Measurements from ENCODE around the gene TMEM87A. TPM values are rescaled to one million over a fixed set of nuclear protein-coding genes. Genes with fewer than 3 reads are reported as not detected.

Gene TMEM87A
- total and polyA plus RNA-seq, 2 of the 8 experiments (the other 6 are each of a cell fraction or from before 2014, with no cell fraction given): 15.2 to 33.1 TPM

- H3K4me2 ChIP-seq (ENCODE audit: insufficient read depth in 1 of 2, low read depth in 2 of 2, low read length in 2 of 2): no peak overlapping the region
- DNase-seq (ENCODE audit: low read depth in 1 of 2, low spot score in 2 of 2) (no peak), FAIRE-seq (no peak)
- H2BK120ac ChIP-seq (replicated peaks; ENCODE audit: low read depth, low read length): no peak overlapping the region
- H2BK5ac ChIP-seq (ENCODE audit: low read depth, low read length): no peak overlapping the region
- H3K36me3 ChIP-seq (ENCODE audit: control insufficient read depth in 2 of 4, insufficient read depth in 4 of 4, low read length in 3 of 4): no peaks in the 10 kb centered on the region
- H3K56ac ChIP-seq (replicated peaks; ENCODE audit: insufficient read length, low read depth, low read length): no peak overlapping the region
- H3K79me2 ChIP-seq (ENCODE audit: control insufficient read depth in 1 of 2, insufficient read depth in 2 of 2, low read length in 2 of 2): no peaks in the 10 kb centered on the region
- H3K4me3 ChIP-seq (ENCODE audit: extremely low read depth in 1 of 4, insufficient read depth in 2 of 4, low read depth in 3 of 4, low read length in 4 of 4): no peak overlapping the region
- ChIA-PET CTCF (ENCODE audit: partially characterized antibody) (interaction anchor here (0.6 to 1.0 kb wide), 4 partner anchors 18 to 116 kb away, joined by 3 to 6 read pairs (median 4); no protein-coding TSS in a partner anchor), POLR2A (ENCODE audit: partially characterized antibody) (no interaction called here)
- H2BK20ac ChIP-seq (ENCODE audit: low read length): no peak overlapping the region
- no peak overlapping the region for H4K8ac ChIP-seq (ENCODE audit: extremely low read depth, insufficient read depth, low read length)
- no peak overlapping the region for H3K23ac ChIP-seq (ENCODE audit: insufficient read length)
- H4K20me1 ChIP-seq (replicated peaks in 1 of 2; ENCODE audit: control insufficient read depth in 1 of 2, insufficient read depth in 2 of 2, low read length in 2 of 2): no peaks in the 10 kb centered on the region
- no peak overlapping the region for H3K14ac ChIP-seq (ENCODE audit: insufficient read length)
- no peak overlapping the region for H2BK15ac ChIP-seq (ENCODE audit: low read length)
- H3K9ac ChIP-seq (replicated peaks in 1 of 4; ENCODE audit: extremely low read depth in 1 of 4, low read depth in 3 of 4, low read length in 3 of 4): no peak overlapping the region
- no peaks in the 10 kb centered on the region for H3K23me2 ChIP-seq (ENCODE audit: low read depth, low read length)
- no peaks in the 10 kb centered on the region for H3K4me1 ChIP-seq (replicated peaks in 1 of 4; ENCODE audit: control insufficient read depth in 3 of 4, insufficient read depth in 4 of 4, low read length in 3 of 4)
- H2AFZ ChIP-seq (ENCODE audit: low read length): no peak overlapping the region
- 47% methylated on average over 3 of the region's 3 CpGs; no CpG with 5 or more reads in 1 of the 2 experiments for WGBS, 2 experiments (ENCODE audit: extremely low coverage in 1 of 2, insufficient coverage in 1 of 2, insufficient read length in 1 of 2, insufficient replicate concordance in 2 of 2, low coverage in 1 of 2, low lambda C conversion rate in 2 of 2, missing lambda C conversion rate in 1 of 2)
- no peaks in the 10 kb centered on the region for H3K27me3 ChIP-seq (replicated peaks in 1 of 4; ENCODE audit: control insufficient read depth in 3 of 4, extremely low read depth in 1 of 4, insufficient read depth in 3 of 4, low read length in 3 of 4)
- TF ChIP-seq, protein P1, sequence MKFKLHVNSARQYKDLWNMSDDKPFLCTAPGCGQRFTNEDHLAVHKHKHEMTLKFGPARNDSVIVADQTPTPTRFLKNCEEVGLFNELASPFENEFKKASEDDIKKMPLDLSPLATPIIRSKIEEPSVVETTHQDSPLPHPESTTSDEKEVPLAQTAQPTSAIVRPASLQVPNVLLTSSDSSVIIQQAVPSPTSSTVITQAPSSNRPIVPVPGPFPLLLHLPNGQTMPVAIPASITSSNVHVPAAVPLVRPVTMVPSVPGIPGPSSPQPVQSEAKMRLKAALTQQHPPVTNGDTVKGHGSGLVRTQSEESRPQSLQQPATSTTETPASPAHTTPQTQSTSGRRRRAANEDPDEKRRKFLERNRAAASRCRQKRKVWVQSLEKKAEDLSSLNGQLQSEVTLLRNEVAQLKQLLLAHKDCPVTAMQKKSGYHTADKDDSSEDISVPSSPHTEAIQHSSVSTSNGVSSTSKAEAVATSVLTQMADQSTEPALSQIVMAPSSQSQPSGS (IDR thresholded peaks at IDR 0.05; ENCODE audit: low read length): no peak
- TF ChIP-seq TBP (IDR thresholded peaks at IDR 0.05; ENCODE audit: low read depth, low read length) (no peak), CHD1 (IDR thresholded peaks at IDR 0.05; ENCODE audit: low read depth, low read length) (no peak), GTF2F1 (IDR thresholded peaks at IDR 0.05; ENCODE audit: borderline replicate concordance, low read depth, low read length) (no peak), RAD21 (IDR thresholded peaks at IDR 0.05 in 1 of 2, conservative IDR thresholded peaks at IDR 0.05 in 1 of 2; ENCODE audit: low read depth in 2 of 2, low read length in 2 of 2) (peak; percentile 37 to 59), CTBP2 (IDR thresholded peaks at IDR 0.05; ENCODE audit: borderline replicate concordance, insufficient read depth, insufficient read length, low read length) (no peak), TAF7 (optimal IDR thresholded peaks at IDR 0.05; ENCODE audit: borderline replicate concordance, low read depth, low read length) (no peak), KDM4A (IDR thresholded peaks at IDR 0.05; ENCODE audit: low read depth, low read length, severe bottlenecking) (no peak)
- TF ChIP-seq, protein P2, sequence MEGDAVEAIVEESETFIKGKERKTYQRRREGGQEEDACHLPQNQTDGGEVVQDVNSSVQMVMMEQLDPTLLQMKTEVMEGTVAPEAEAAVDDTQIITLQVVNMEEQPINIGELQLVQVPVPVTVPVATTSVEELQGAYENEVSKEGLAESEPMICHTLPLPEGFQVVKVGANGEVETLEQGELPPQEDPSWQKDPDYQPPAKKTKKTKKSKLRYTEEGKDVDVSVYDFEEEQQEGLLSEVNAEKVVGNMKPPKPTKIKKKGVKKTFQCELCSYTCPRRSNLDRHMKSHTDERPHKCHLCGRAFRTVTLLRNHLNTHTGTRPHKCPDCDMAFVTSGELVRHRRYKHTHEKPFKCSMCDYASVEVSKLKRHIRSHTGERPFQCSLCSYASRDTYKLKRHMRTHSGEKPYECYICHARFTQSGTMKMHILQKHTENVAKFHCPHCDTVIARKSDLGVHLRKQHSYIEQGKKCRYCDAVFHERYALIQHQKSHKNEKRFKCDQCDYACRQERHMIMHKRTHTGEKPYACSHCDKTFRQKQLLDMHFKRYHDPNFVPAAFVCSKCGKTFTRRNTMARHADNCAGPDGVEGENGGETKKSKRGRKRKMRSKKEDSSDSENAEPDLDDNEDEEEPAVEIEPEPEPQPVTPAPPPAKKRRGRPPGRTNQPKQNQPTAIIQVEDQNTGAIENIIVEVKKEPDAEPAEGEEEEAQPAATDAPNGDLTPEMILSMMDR (IDR thresholded peaks at IDR 0.05; ENCODE audit: control extremely low read depth in 1 of 3, insufficient read depth in 1 of 3, low read depth in 1 of 3, low read length in 3 of 3): peak in 2 of 3 experiments; percentile 20 to 27; a peak in 2 of 4 replicates
- H3K79me1 ChIP-seq (ENCODE audit: low read depth, low read length): no peaks in the 10 kb centered on the region
- no peak overlapping the region for H2BK12ac ChIP-seq (ENCODE audit: low read depth, low read length)
- no peaks in the 10 kb centered on the region for H3K9me3 ChIP-seq (ENCODE audit: insufficient read depth in 2 of 2, low read depth in 1 of 2, low read length in 1 of 2)
- no peak overlapping the region for H4K91ac ChIP-seq (replicated peaks; ENCODE audit: insufficient read length, low read length)
- no peak overlapping the region for H2AK5ac ChIP-seq (ENCODE audit: low read depth, low read length)
- no peak overlapping the region for H4K5ac ChIP-seq (ENCODE audit: insufficient read length, low read depth, low read length)
- H3K4ac ChIP-seq (replicated peaks; ENCODE audit: insufficient read length, low read depth, low read length): no peak overlapping the region
- no peak overlapping the region for H3K18ac ChIP-seq (ENCODE audit: extremely low read depth, low read length)
- H3K27ac ChIP-seq (ENCODE audit: low read depth, low read length): no peak overlapping the region
Observed at GRCh38 chr15:42313463-42313862, 40.2 kb upstream of the TMEM87A start.
